Esophagus (tissue), 2 donors: ENCODE measurements around the gene CRTAC1. TPM values are rescaled to one million over a fixed set of nuclear protein-coding genes. Genes with fewer than 3 reads are reported as not detected.

ENCODE experiments used
- H3K27ac ChIP-seq, 2 donors: one replicate each; pipeline ENCODE4 v1.5.1; 2013; ENCODE audit warnings: low read depth in 2 of 2, mild to moderate bottlenecking in 2 of 2, inconsistent platforms in 1 of 2, low read length in 1 of 2, moderate library complexity in 1 of 2
- H3K27me3 ChIP-seq, 2 donors: one replicate each; pipeline ENCODE4 v1.6.1; 2013; ENCODE audit warnings: low read length in 2 of 2, control low read depth in 1 of 2, mild to moderate bottlenecking in 1 of 2; ENCODE audit not compliant: insufficient read depth in 2 of 2, control insufficient read depth in 1 of 2
- H3K36me3 ChIP-seq, 2 donors: one replicate each; pipeline ENCODE4 v1.6.1; 2013; ENCODE audit warnings: low read length in 1 of 2; ENCODE audit not compliant: control insufficient read depth in 2 of 2, insufficient read depth in 2 of 2
- H3K4me1 ChIP-seq, 2 donors: one replicate each; pipeline ENCODE4 v1.6.1; 2013; ENCODE audit warnings: low read length in 1 of 2; ENCODE audit not compliant: control insufficient read depth in 2 of 2, insufficient read depth in 2 of 2
- H3K4me3 ChIP-seq, 2 donors: one replicate each; pipeline ENCODE4 v1.5.1; 2013; ENCODE audit warnings: low read length in 2 of 2, mild to moderate bottlenecking in 2 of 2, low read depth in 1 of 2, moderate library complexity in 1 of 2
- H3K9me3 ChIP-seq, 2 donors: one replicate each; pipeline ENCODE4 v1.6.1; 2013; ENCODE audit warnings: mild to moderate bottlenecking in 2 of 2, low read depth in 1 of 2, low read length in 1 of 2, moderate library complexity in 1 of 2; ENCODE audit not compliant: control insufficient read depth in 2 of 2, insufficient read depth in 1 of 2
- WGBS, 2 donors: extraction: QIAGEN DNeasy Blood & Tissue Kit; methylation state at CpG; one replicate each; pipeline ENCODE4 v1.1.7; 2013; 5-methylcytosine and 5-hydroxymethylcytosine counted together
- polyA plus RNA-seq, 2 donors: library from polyadenylated mRNA; stranded (reverse); fragments of 200-250 nt; gene quantifications; one replicate each; pipeline ENCODE4 v1.2.3, GENCODE V29; 2013
- donor health status: healthy with polysubstance abuse.
- donor health status: Bipolar disorder and iron deficiency.

The CRTAC1 gene
- polyA plus RNA-seq, 2 donors: 1.4 to 2.4 TPM

GRCh38 chr10:97911217-97911616, 119.2 kb downstream of the CRTAC1 start:
- 48 to 62% methylated on average over 5 of the region's 5 CpGs for WGBS, 2 donors
- Histone ChIP-seq H3K4me3 (no peak overlapping the region), H3K9me3 (no peaks in the 10 kb centered on the region), H3K27ac (no peak overlapping the region), H3K36me3 (no peaks in the 10 kb centered on the region), H3K27me3 (no peaks in the 10 kb centered on the region), H3K4me1 (peaks cover 0 to 7% of the 10 kb centered on the region in 2 donors)

GRCh38 chr10:97910661-97911060, 119.8 kb downstream of the CRTAC1 start:
- Histone ChIP-seq H3K36me3 (no peaks in the 10 kb centered on the region), H3K27me3 (no peaks in the 10 kb centered on the region), H3K4me1 (peaks cover 0 to 6% of the 10 kb centered on the region in 2 donors), H3K9me3 (no peaks in the 10 kb centered on the region), H3K4me3 (no peak overlapping the region), H3K27ac (no peak overlapping the region)
- 74 to 78% methylated on average over 4 of the region's 4 CpGs for WGBS, 2 donors

- no peak overlapping the region for H3K27ac ChIP-seq
- H3K36me3 ChIP-seq: no peaks in the 10 kb centered on the region
- 86 to 88% methylated on average over 12 of the region's 12 CpGs for WGBS, 2 donors
- H3K27me3 ChIP-seq: no peaks in the 10 kb centered on the region
- no peaks in the 10 kb centered on the region for H3K9me3 ChIP-seq
- no peak overlapping the region for H3K4me3 ChIP-seq
- no peaks in the 10 kb centered on the region for H3K4me1 ChIP-seq
Observed at GRCh38 chr10:97907830-97908229, 122.6 kb downstream of the CRTAC1 start.

GRCh38 chr10:97907211-97907610, 123.2 kb downstream of the CRTAC1 start:
- WGBS, 2 donors: 73 to 78% methylated on average over 6 of the region's 6 CpGs
- Histone ChIP-seq H3K27ac (no peak overlapping the region), H3K36me3 (no peaks in the 10 kb centered on the region), H3K27me3 (no peaks in the 10 kb centered on the region), H3K4me1 (no peaks in the 10 kb centered on the region), H3K4me3 (no peak overlapping the region), H3K9me3 (no peaks in the 10 kb centered on the region)

GRCh38 chr10:97905276-97905675, 125.1 kb downstream of the CRTAC1 start:
- H3K9me3 ChIP-seq: no peaks in the 10 kb centered on the region
- no peak overlapping the region for H3K4me3 ChIP-seq
- no peaks in the 10 kb centered on the region for H3K36me3 ChIP-seq
- no peaks in the 10 kb centered on the region for H3K27me3 ChIP-seq
- no peak overlapping the region for H3K27ac ChIP-seq
- 81 to 86% methylated on average over 8 of the region's 8 CpGs for WGBS, 2 donors
- H3K4me1 ChIP-seq: no peaks in the 10 kb centered on the region

- Histone ChIP-seq H3K4me3 (no peak overlapping the region), H3K27me3 (no peaks in the 10 kb centered on the region)
- WGBS, 2 donors: 87 to 89% methylated on average over 11 of the region's 11 CpGs
Observed at GRCh38 chr10:97904576-97904975, 125.8 kb downstream of the CRTAC1 start.

GRCh38 chr10:97904018-97904381, 126.4 kb downstream of the CRTAC1 start:
- H3K9me3 ChIP-seq: no peaks in the 10 kb centered on the region
- no peaks in the 10 kb centered on the region for H3K27me3 ChIP-seq
- no peak overlapping the region for H3K27ac ChIP-seq
- no peaks in the 10 kb centered on the region for H3K4me1 ChIP-seq
- H3K4me3 ChIP-seq: no peak overlapping the region
- WGBS, 2 donors: 59 to 67% methylated on average over 5 of the region's 5 CpGs
- no peaks in the 10 kb centered on the region for H3K36me3 ChIP-seq

More at GRCh38 chr10:97904576-97904975, 125.8 kb downstream of the CRTAC1 start:
- H3K27ac ChIP-seq: no peak overlapping the region
- H3K4me1 ChIP-seq: no peaks in the 10 kb centered on the region
- H3K9me3 ChIP-seq: no peaks in the 10 kb centered on the region
- H3K36me3 ChIP-seq: no peaks in the 10 kb centered on the region

- Histone ChIP-seq H3K27ac (no peak overlapping the region), H3K36me3 (no peaks in the 10 kb centered on the region), H3K27me3 (no peaks in the 10 kb centered on the region), H3K4me3 (no peak overlapping the region), H3K9me3 (no peaks in the 10 kb centered on the region), H3K4me1 (peaks cover 0 to 2% of the 10 kb centered on the region in 2 donors)
- 56 to 63% methylated on average over 9 of the region's 9 CpGs for WGBS, 2 donors
Observed at GRCh38 chr10:97903128-97904017, 127.0 kb downstream of the CRTAC1 start.

GRCh38 chr10:97901381-97901780, 129.0 kb downstream of the CRTAC1 start:
- Histone ChIP-seq H3K36me3 (no peaks in the 10 kb centered on the region), H3K4me3 (no peak overlapping the region), H3K4me1 (peaks cover 0 to 2% of the 10 kb centered on the region in 2 donors), H3K27ac (no peak overlapping the region), H3K9me3 (no peaks in the 10 kb centered on the region), H3K27me3 (no peaks in the 10 kb centered on the region)
- WGBS, 2 donors: 86 to 92% methylated on average over 12 of the region's 12 CpGs

GRCh38 chr10:97898429-97898828, 132.0 kb downstream of the CRTAC1 start:
- Histone ChIP-seq H3K36me3 (no peaks in the 10 kb centered on the region), H3K4me1 (peaks cover 2 to 3% of the 10 kb centered on the region in 2 donors), H3K27me3 (no peaks in the 10 kb centered on the region), H3K27ac (no peak overlapping the region), H3K4me3 (no peak overlapping the region), H3K9me3 (no peaks in the 10 kb centered on the region)
- WGBS, 2 donors: 22 to 29% methylated on average over 4 of the region's 4 CpGs
